OCI-LY3 (cell line): Measurements from ENCODE around the gene NCOA5.

Source experiments
- EZH2phosphoT487 ChIP-seq: fragments of 200-600 bp; shearing (Covaris generic); IDR thresholded peaks from 2 replicates; pipeline ENCODE4 v1.6.1; 2018; ENCODE audit warnings: antibody characterized with exemption, mixed run types, low read depth
- TF ChIP-seq, protein P1 (sequence below): fragments of 200-600, 300-600 bp; sonication (generic); IDR thresholded peaks from 2 replicates; pipeline ENCODE4 v1.5.1; 2014; ENCODE audit warnings: antibody characterized with exemption, low read length, low read depth

DNA sequence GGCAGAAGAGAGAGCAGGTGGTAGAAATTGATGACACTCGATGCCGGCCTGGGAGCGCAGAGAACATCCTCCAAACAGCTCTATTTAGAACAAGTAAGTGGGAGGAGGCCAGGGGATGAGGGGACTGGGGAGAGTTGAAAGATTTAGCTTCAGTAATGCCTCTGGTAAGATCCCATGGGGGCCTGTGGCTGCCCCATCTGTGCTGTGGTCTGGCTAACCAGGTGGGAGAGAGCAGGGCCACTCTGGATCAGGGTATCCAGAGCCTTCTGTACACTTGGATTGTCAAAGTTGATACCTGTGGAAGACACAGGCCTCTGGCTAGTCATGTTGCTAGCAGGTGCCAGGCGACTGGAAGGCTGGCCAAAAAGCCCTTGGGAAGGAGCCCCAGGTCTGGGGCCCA lies 27.6 kb downstream of the NCOA5 start:
- TF ChIP-seq, protein P1, sequence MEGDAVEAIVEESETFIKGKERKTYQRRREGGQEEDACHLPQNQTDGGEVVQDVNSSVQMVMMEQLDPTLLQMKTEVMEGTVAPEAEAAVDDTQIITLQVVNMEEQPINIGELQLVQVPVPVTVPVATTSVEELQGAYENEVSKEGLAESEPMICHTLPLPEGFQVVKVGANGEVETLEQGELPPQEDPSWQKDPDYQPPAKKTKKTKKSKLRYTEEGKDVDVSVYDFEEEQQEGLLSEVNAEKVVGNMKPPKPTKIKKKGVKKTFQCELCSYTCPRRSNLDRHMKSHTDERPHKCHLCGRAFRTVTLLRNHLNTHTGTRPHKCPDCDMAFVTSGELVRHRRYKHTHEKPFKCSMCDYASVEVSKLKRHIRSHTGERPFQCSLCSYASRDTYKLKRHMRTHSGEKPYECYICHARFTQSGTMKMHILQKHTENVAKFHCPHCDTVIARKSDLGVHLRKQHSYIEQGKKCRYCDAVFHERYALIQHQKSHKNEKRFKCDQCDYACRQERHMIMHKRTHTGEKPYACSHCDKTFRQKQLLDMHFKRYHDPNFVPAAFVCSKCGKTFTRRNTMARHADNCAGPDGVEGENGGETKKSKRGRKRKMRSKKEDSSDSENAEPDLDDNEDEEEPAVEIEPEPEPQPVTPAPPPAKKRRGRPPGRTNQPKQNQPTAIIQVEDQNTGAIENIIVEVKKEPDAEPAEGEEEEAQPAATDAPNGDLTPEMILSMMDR, result no peak
- TF ChIP-seq EZH2phosphoT487, result no peak
